AML-193 (cell line): ENCODE data around the gene CBX1.
A peak's percentile ranks its signal among the peaks of the same experiment; 100 is the strongest.

Experiments
- DNase-seq, 2 experiments: peaks; one replicate each; lab custom pipeline; 2025; lab: John Stamatoyannopoulos, UW

Gene CBX1

GRCh38 chr17:48025904-48026501 is 75.3 kb downstream of the CBX1 start:
- no peak for DNase-seq

DNA sequence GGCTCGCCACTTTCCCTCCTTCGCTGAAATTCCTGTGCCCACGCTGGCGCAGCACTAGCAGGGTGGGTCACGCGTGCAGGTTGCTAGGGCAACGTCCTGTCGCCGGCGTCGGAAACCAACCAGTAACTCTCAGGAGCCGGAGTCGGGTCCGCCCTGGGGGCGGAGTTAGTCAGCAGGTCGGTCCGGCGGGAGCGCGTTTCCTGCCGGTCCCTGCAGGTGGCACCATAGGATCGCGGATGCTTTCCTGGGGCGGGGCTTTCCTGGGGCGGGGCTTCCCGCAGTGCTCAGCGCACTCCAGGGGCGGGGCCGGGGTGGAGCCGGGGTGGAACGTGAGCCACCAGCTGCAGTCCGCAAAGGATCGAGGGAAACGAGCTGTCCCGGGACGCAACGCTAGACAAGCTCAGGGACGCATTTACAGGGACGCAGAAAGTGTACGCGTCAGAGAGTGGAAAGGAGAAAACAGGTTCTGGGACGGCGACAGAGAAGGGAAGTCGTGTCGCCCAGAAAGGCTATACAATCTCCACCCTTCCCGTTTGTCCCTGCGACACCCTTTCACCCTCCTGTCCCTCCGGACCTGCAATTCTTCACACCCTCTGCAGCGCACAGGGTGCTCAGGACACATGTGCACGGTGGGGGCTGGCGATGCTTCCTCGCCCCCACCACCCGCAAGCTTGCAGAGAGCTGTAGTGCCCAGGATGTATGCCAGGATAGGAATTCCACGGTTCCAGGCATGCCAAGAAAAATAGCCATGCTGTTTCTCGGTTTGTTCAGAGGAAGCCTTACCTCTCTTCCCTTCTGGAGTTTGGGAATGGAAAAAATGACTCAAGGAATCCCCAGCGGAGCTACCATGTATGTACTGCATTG is 76.0 kb downstream of the CBX1 start:
- DNase-seq = peak; percentile 97 to 98

- peak in 1 of 2 experiments; percentile 32 for DNase-seq
Measured at GRCh38 chr17:48024149-48025039, 76.9 kb downstream of the CBX1 start.

- DNase-seq = peak; percentile 64 to 66
Measured at GRCh38 chr17:48023400-48024148, 77.7 kb downstream of the CBX1 start.

GRCh38 chr17:48022901-48023300 is 78.4 kb downstream of the CBX1 start:
- DNase-seq = no peak

DNA sequence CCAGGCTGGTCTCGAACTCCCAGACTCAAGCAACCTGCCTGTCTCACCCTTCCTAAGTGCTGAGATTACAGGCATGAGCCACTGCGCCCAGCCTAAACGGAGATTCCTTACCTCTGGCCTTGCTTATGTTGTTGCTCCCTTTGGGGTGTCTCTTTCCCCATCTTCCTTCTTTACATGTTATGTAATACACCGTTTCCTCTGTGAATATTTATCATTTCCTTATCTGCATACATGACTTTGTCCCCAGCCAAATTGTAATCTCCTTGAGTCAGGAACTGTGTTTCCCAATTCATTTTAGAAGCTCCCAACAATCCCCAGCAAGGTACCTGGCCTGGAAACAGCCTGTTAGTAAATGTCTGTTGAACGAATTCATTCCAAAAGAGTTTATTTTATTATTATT is 79.3 kb downstream of the CBX1 start:
- DNase-seq = peak; percentile 50 to 71
